Left cardiac atrium (tissue), 4 donors: ENCODE results near the gene MEST. TPM values are rescaled to one million over a fixed set of nuclear protein-coding genes. Genes with fewer than 3 reads are reported as not detected.
"Not testable (repeated sequence)": the region's sequence is repeated elsewhere in the genome, so short reads cannot be mapped to it uniquely, and the experiment has no call there.

ENCODE experiments used
- ATAC-seq, 2 donors: fragments of 200-7000 bp; cut with Tn5 transposase; one replicate each; pipeline ENCODE4 v1.9.1; 2020; ENCODE audit warnings: mild to moderate bottlenecking in 2 of 2, moderate library complexity in 2 of 2
- DNase-seq: peaks from one replicate; pipeline ENCODE4 v3.0.0-alpha.2; 2020
- intact Hi-C, 2 donors: fragments of 100-400 bp; cut with DNase I; formaldehyde crosslinking; loops; one replicate each; pipeline versions ENCODE4 v1.14.1 to v1.15.1; 2022 to 2023
- total RNA-seq, 2 donors: library from RNA; stranded (reverse); fragmentation: NEBNext Ultra II Directional; extraction: Animal tissue kit (Norgen Biotek cat#: 25700); gene quantifications; one replicate each; pipeline ENCODE4 v1.2.1, GENCODE V29; 2021
- donor health status: DM: no; HTN: yes; CAD: no.
- donor health status: DM: no; HTN: yes; CAD: no; lungs with severe emphysema.
- donor health status: DM: yes; HTN: yes; CAD: no.
- donor health status: Dilated cardiomyopathy.

The MEST gene
- total RNA-seq, 2 donors from 2014 or later, result 68.0 to 96.5 TPM

DNA sequence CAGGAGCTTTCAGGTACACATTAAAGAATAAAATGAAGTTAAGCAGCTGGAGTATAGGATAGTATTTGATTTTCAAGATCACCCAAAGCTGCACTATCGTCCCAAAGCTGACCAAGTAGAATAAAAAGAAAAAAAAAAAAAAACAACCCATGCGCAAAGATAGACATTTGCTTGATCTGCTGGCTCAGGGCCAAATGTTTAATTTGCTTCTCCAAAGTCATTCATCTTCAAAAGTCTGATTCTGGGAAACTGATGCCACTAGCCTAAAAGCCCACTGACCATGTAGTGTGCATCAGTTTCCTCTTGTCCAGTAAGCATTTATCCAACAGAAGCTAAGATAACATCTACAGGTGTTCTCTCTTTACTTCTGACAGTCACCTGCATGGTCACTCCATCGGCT lies 14.5 kb downstream of the MEST start:
- DNase-seq (no peak), ATAC-seq (no peak)
- intact Hi-C loops, result no loop called here

- DNase-seq, ATAC-seq, intact Hi-C loops: not testable (repeated sequence)
These were observed 20.2 kb downstream of the MEST start for GRCh38 chr7:130512038-130512437.

GRCh38 chr7:130513447-130513846 lies 21.6 kb downstream of the MEST start:
- ATAC-seq (no peak), DNase-seq (no peak)
- intact Hi-C loops, result no loop called here

GRCh38 chr7:130515315-130516040 lies 23.6 kb downstream of the MEST start:
- DNase-seq (no peak), ATAC-seq (no peak)
- intact Hi-C loops, result no loop called here

DNA sequence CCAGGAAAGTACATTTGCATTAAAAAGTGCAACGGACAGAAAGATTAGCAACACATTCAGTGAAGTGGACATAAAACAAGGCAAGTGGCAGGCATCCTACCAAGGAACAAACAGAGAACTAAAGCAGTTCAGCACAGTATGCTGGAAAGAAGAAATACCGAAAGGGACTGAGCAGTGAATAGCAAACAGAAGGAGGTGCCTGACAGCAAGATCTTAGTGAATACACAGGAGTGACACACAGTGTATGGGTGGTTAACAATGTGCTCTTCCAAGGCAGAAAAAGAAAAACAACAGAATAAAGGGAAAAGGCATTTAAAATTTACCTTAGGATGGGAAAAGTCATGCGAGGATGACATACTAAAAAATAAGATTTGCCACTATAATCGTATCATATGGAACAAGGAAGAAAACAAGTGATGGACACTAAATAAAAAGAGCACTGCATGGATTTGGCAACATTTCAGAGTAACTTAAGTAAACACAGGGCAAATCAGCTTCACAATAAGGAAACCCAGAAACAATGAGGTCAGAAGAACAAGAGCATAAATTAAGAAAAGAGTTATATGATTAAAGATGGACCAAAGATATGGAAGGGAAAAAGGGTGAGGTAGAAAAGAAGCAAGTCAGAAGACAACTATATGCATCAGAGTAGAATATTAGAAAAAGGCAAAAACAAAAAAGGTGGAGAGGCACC lies 29.5 kb downstream of the MEST start:
- ATAC-seq, result no peak
- intact Hi-C loops, result no loop called here
- DNase-seq, result no peak

DNA sequence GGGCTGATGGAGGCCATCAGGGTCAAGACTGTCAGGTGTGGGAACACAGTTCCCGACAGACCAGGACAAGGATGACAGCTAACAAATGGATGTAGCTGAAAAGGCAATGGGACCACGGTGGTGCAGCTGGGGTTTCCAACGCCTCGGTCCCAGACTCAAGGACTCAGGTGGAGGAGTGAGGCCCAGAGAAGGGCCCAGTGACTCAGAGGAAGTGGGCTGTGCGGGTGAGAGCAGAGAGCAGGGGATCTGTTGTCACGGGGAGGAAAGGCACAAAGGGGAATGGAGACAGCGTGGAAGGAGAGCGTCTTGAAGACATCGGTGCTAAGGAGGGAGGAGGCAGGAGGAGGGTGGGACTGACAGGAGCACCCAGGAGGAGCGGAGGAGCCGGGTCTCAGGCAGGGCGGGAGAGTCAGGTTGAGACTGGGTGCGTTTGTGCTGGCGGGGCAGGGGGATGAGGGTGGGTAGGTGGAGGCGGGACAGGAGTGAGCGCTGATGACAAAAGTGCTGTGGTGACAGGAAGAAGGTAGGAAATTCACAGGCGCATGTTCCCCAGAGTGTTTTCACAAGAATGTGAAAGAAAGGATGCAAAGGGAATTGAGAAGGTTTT lies 31.7 kb downstream of the MEST start:
- ATAC-seq, DNase-seq, intact Hi-C loops: not testable (repeated sequence)

DNA sequence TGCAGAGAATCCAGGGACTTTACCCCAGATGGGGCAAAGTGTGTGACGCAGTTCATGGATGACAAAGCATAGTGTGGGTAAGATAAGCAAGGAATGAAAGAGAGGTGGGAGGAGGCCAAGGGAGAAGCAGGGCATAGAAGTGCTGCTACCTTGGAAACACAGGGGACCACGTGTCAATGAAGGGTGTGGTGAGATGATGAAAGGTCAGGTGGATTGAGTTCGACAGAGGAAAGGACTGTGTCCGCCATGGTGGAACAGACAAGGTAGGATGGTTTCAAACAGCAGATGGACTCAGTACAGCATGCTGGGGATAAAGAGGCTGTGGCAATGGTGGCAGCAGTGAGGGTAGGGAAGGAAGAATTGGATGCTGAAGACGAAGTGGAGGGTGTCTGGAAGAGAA lies 32.7 kb downstream of the MEST start:
- intact Hi-C loops, result no loop called here
- no peak for DNase-seq
- ATAC-seq, result no peak

- ATAC-seq, intact Hi-C loops, DNase-seq: not testable (repeated sequence)
These were observed 36.0 kb downstream of the MEST start for GRCh38 chr7:130527752-130528355.

DNA sequence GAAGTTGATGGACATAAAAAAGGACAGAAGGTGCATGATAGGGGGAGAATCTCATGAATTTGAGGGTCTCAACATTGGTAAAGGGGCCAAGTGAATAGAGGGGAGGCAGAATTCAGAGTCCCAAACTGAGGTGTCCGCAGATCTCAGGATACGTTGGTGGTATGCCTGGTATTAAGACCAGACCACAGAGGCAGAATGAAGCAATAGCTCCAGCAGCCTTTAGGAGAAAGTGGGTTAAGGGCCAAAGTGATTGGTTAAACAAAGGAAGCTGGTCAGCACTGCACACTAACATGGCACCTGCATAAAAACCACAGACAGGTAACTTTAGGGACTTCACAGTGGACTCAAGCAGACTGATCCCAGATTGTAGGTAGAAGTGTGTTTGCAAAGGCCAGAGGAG lies 37.5 kb downstream of the MEST start:
- DNase-seq, result no peak
- ATAC-seq, result no peak
- intact Hi-C loops, result no loop called here

- DNase-seq, intact Hi-C loops, ATAC-seq: not testable (repeated sequence)
These were observed 46.0 kb downstream of the MEST start for GRCh38 chr7:130537894-130538293.

- ATAC-seq, intact Hi-C loops, DNase-seq: not testable (repeated sequence)
These were observed 49.4 kb downstream of the MEST start for GRCh38 chr7:130541287-130541686.

- ATAC-seq, DNase-seq, intact Hi-C loops: not testable (repeated sequence)
These were observed 50.4 kb downstream of the MEST start for GRCh38 chr7:130542297-130542696.

GRCh38 chr7:130543487-130544010 lies 51.7 kb downstream of the MEST start:
- intact Hi-C loops, result no loop called here
- no peak for ATAC-seq

GRCh38 chr7:130544356-130544755 lies 52.5 kb downstream of the MEST start:
- intact Hi-C loops, result no loop called here
- DNase-seq, result no peak
- ATAC-seq, result no peak

More at GRCh38 chr7:130543487-130544010, 51.7 kb downstream of the MEST start:
- DNase-seq, result no peak

DNA sequence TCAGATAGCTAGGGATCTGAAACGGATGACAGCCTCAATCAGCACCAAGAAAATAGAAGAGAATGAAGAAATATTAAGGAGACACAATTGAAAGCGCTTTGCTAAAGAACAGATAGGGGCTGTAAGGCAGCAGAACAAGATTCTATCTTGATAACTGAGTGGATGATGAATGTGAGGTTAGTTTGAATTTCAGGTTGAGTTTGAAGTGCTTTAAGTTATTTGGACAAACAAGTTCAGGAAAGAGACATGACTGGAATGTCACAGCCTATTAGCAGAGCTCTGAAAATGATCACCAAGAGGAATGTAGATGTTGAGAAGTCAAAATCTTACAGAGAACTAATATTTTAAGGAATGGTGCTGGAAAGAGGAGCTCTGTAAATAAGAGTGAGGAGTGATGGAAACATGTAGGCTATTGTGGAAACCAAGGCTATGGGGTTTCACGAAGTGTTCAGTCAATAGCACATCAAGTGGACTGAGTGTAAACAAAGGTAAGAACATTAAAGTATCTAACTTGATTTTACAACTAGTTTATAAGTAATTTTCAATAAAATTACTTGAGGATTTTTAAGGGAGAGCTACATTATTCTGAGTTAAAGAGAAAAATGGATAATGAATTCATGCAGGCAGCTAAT lies 61.6 kb downstream of the MEST start:
- ATAC-seq, result no peak
- intact Hi-C loops, result loop anchor here in 1 of 2 donors (10.0 kb wide), 1 partner anchor 121 kb away; no protein-coding TSS in a partner anchor
- no peak for DNase-seq

DNA sequence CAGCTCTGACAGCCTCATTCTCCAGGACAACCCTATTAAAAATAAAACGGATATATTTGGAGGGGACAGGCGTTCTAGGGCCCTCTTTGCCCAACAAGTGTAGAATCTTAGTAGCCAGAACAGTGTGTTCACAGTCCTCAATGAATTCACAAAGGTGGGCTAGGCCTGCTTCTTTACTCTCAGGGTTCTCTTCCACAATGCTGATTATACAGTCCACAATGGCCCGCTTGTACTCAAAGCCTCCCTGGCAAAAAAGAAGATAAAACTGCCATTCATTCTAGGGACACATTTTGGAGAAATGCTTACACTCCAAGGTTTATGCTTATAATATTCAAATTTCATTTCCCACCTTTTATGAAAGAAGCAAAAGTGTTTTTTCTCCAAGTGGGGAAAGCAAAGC lies 62.6 kb downstream of the MEST start:
- intact Hi-C loops, result loop anchor here in 1 of 2 donors (10.0 kb wide), 1 partner anchor 120 kb away; no protein-coding TSS in a partner anchor
- ATAC-seq (no peak), DNase-seq (no peak)
